Activated CD4-positive, alpha-beta T cell treated with anti-CD3 and anti-CD28 coated beads for 24 hours (primary cell): ENCODE data around the gene FRYL.
A peak's percentile ranks its signal among the peaks of the same experiment; 100 is the strongest.
"Not testable (repeated sequence)": the region's sequence is repeated elsewhere in the genome, so short reads cannot be mapped to it uniquely, and the experiment has no call there.

Experiments
- DNase-seq, 2 donors: peaks; one replicate each; pipeline ENCODE4 v3.0.0-alpha.2; 2020; ENCODE audit warnings: low read depth in 2 of 2

The FRYL gene

DNA sequence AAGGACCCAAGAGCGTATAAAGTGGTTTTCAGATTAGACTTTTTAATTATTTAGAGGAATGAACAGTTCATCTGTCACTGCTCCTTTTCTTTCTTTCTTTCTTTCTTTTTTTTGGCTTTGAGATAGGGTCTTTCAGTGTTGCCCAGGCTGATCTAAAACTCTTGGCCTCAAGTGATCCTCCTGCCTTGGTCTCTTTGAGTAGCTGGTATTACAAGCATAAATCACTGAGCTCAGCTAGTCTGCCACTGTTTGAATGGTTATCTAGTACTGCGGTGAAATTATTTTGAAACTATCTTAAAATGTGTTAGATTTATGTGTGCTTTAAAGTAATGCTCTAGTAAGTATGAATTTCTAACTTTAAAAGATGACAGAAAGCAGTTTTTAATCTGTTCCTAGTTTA is 6.5 kb upstream of the FRYL start:
- DNase-seq: no peak

- no peak for DNase-seq
Measured at GRCh38 chr4:48785302-48785701, 5.2 kb upstream of the FRYL start.

- no peak for DNase-seq
Measured at GRCh38 chr4:48781968-48782367, 1.9 kb upstream of the FRYL start.

- DNase-seq: peak; percentile 4 to 22
Measured at GRCh38 chr4:48780865-48781214, 761 bp upstream of the FRYL start.

- peak; percentile 30 to 48 for DNase-seq
Measured at GRCh38 chr4:48779095-48779997, 733 bp downstream of the FRYL start.

- DNase-seq: no peak
Measured at GRCh38 chr4:48778431-48779094, 1.5 kb downstream of the FRYL start.

- DNase-seq: no peak
Measured at GRCh38 chr4:48777739-48778138, 2.3 kb downstream of the FRYL start.

DNA sequence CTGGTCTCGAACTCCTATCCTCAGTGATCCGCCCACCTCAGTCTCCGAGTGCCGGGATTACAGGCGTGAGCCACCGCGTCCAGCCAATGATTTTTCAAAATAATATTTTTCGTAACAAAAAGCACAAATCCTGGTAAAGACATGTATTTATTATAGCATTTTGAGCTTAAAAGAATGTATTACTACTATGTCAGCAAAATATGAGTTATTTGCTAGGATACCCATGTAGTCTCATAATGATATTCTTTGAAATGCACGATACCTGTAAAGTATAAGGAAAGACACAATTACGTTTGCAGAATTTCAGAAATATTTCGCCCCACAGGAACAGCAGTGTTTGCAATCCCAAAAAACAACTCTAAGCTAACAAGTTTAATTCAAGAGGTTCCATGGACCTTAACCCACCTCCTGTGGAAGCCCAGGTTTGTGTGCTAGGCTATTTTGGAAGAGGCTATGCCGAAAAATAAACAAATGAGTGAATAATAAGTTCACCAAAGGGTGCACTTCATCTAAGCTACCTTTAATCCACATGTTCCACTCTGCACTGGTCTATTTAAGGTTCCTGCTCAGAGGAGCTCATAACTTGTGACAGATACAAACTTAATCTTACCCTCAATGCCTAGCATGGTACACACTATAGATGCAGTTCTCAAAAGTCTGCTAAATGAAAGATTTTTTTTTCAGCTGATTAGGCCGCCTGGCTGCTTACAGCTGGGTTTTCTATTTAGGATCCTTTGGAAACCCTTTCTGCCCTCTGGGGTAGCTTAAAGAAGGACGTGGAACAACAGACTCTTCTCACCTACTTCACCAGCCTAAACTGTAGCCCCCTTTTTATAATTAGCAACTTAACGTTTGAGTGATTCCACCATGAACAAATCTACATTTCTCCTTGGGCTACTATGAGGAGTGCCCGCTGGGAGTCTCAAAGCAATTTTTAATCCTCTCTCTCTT is 5.0 kb downstream of the FRYL start:
- DNase-seq: no peak

GRCh38 chr4:48772556-48772955 is 7.5 kb downstream of the FRYL start:
- DNase-seq: no peak

GRCh38 chr4:48767055-48767929 is 12.8 kb downstream of the FRYL start:
- DNase-seq: no peak

DNA sequence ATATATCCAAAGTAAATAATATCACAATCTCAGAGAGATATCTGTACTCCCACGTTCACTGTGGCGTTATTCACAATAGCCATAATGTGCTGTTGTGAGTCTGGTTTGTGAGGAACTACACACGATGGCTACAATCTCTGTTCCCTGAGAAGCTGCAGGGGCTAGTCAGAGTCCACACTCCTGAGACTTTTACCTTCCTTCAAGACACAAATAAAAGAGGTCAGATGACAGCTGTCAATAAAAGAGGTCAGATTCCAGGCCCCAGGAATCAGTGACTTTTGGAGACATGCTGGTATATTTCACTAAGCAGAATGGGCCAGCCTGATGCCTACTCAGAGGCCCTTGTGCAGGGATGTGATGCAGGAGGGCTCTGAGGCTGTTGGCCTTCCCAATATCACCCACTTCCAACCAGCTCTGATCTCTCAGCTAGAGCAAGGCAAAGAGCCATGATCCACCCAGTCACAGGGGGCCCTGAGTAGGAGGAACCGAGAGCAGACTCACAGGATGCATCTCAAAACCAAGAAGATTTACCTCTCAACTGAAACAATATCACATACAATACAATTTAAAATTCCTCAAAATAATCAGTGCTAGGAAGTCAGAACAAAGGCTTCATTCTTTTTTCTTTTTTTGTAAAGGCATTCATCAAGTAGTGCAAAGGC is 13.8 kb downstream of the FRYL start:
- DNase-seq: no peak

DNA sequence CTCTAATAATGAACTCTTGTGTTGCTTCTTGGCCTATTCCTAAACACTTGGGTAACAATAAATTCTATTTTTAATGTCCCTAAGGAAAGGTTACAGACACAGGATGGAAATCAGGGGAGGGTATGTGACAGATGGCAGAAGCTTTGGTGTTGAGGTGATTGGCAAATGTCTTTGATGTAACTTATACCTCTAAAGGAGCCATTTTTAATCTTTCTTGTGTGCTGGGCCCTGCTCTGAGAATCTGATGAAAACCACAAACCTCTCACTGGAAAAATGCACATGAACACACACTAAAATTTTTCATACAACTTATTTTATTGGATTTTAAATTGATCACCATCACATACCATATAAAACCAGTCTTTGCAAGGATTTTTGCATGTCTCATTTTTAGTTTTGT is 17.7 kb downstream of the FRYL start:
- no peak for DNase-seq

- DNase-seq: no peak
Measured at GRCh38 chr4:48761286-48761685, 18.8 kb downstream of the FRYL start.

- DNase-seq: not testable (repeated sequence)
Measured at GRCh38 chr4:48758703-48759102, 21.4 kb downstream of the FRYL start.

GRCh38 chr4:48756689-48757220 is 23.3 kb downstream of the FRYL start:
- no peak for DNase-seq

DNA sequence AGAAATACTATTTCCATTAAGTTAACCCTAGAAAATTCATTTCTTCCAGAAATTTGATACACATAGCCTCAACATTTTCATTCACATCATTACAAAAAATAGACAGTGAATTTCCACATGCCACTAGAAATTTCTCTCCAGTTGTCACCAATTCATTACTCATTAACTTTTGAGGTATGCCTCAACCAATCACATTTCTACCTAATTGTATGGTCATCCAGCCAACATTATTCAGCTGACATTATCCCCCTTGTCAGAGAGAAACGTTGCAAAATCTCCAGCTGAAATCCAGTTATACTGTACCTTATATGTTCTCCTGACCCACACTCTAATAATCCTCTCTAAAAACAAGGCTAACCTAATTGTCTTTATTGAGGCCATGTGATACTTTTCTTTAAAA is 24.8 kb downstream of the FRYL start:
- DNase-seq: no peak

- DNase-seq: no peak
Measured at GRCh38 chr4:48753159-48753558, 26.9 kb downstream of the FRYL start.

- no peak for DNase-seq
Measured at GRCh38 chr4:48752726-48753125, 27.4 kb downstream of the FRYL start.

DNA sequence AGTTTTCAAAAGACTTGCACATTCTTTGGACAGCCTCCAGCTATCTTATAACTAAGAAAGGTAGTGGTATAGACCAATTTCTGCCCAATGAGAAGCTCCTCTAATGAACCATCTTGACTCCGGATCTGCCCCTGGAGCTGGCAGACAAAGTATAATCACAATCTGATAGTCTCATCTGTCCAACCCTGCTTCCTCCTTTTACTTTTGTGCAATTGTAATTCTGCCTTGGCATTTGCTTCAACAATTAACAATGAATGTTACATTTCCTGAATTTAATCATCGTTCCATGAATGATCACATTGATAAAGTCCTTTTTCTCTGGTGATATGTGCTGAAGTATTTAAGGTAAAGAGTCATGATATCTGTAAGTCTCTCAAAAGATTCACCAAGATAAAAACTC is 27.8 kb downstream of the FRYL start:
- no peak for DNase-seq

DNA sequence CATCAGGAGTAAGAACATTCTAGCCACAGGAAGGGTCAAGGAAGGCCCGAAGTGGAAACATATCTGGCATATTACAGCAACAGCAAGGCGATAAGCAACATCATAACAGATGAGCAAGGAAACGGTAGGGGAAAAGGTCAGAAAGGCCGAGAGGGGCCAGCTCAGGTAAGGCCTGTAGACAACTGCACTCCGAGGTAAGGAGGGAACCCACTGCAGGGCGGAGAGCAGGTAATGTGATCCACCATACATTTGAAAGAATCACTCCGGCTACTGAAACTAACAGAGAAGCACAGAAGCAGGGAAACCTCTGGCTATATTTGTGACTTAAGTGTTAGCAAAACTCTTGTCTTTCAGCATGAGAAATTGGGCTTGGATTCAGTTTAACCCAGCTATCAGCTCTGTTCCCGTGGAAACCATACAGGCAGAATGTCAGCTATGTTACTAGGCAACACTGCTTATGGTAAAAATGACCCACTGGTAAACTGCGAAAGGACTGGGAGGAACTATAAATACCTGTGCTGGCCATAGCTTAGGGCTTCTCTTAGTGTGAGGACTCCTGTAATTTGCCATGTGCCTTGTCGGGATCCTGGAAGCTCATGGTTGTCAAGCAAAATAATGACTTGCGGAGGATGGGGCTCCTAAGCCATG is 31.0 kb downstream of the FRYL start:
- DNase-seq: no peak
